HG03571 (cell line): ENCODE measurements around the gene KCNA2.

Source experiments
- ATAC-seq: cut with Tn5 transposase; IDR thresholded peaks from one replicate; pipeline ENCODE4 v1.9.1; 2021; ENCODE audit not compliant: unreplicated experiment

Gene KCNA2

DNA sequence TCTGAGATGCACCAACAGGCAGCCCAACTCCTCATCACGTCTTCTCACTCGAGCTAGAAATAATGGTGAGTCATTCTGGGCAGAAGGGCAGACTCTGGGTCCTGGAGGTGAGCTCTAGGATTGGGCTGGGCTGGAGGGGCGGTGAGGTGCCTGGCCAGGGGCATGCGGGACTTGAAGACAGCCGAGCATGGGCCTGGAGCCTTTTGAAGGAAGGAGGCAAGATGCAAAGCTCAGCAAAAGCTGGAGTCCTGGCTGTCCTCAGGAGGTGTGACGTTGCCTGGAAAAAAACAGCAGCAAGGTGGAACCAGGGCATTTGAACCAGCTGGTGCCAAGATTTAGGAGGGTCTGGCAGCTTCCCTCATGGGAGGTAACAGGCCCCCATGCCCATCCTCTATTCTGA lies 712 bp downstream of the KCNA2 start:
- no peak for ATAC-seq

DNA sequence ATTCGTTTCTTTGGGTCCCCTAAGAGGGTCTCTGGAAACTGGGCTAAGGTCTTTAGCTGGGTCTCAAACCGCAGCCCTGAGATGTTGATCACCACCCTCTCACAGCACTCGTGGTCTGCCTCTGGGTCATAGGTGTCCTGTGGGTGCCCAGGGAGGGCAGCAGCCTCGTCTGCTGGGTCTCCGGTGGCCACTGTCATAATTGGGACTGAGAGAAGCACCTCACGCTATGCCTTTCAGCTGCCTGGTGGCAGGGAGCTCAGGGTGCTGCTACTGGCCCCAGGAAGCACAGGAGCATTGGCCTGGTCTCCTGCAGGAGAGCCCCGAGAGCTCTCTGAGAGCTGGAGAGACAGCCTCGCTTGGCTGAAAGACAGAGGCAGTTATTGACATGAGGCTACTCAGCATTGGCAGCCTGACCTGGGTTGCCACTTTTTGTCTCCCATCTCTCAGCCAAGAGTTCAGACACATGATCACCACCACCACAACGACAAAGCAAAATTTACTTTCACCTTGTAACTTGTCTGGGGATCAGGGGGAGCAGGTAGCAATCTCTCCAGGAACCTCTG lies 1.5 kb downstream of the KCNA2 start:
- ATAC-seq: no peak

DNA sequence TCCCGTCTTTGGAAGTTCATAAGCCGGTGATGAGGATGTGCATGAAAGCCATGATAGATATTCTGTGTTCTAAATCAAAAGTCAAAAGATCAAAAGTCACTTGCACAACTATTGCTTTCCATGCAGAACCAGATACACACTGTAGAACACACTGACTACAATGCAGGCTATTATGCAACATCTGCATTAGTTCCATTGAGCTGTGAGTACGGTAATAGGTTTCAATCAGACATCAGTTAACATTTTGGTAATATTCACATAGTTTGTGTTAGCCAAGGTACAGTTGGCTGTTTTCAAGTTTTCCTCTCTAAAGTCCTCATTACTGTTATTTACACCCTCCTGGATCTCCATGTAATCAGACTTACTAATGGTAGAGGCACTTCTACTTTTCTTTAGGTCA lies 3.1 kb downstream of the KCNA2 start:
- no peak for ATAC-seq

- ATAC-seq: no peak
These were observed 3.7 kb downstream of the KCNA2 start for GRCh38 chr1:110602466-110602865.

GRCh38 chr1:110601332-110601731 lies 4.8 kb downstream of the KCNA2 start:
- ATAC-seq: no peak

- ATAC-seq: no peak
These were observed 5.4 kb downstream of the KCNA2 start for GRCh38 chr1:110600716-110601115.

DNA sequence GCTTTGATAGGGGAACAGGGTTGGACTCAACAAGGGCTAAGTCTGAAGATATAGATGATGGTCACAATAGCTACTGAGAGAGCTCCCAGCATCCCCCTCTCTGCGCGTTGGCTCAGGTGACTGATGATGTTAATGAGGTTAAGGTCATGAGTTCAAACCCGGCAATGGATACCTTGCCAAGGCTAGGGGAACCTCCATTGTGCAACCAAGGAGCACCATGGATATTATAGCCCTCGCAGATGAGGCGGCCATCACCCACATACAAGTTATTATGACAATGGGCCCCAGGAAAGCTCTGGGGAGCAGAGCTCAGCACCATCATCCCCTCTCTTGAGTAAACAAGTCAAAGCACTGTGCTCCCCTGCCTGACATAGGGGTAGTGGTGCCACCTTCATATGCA lies 8.2 kb downstream of the KCNA2 start:
- ATAC-seq: no peak

DNA sequence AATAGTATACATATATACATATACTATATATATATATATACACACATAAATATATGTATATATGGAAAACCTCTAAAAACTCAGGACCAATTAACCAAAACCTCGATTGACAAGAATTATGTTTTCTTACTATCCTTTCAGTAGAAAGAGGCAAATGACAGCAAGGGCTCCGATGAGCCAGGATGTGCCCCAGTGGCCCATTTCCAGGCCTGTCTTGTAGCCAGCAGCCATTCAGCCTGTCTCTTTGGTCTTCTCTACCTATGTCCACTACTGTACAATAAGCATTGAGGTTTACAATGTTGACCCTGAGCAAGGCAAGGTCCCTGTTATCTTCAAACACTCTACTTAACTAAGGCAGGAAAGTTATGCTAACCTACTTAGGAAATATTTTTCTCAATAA lies 9.8 kb downstream of the KCNA2 start:
- no peak for ATAC-seq

GRCh38 chr1:110595353-110595710 lies 10.8 kb downstream of the KCNA2 start:
- ATAC-seq: no peak

DNA sequence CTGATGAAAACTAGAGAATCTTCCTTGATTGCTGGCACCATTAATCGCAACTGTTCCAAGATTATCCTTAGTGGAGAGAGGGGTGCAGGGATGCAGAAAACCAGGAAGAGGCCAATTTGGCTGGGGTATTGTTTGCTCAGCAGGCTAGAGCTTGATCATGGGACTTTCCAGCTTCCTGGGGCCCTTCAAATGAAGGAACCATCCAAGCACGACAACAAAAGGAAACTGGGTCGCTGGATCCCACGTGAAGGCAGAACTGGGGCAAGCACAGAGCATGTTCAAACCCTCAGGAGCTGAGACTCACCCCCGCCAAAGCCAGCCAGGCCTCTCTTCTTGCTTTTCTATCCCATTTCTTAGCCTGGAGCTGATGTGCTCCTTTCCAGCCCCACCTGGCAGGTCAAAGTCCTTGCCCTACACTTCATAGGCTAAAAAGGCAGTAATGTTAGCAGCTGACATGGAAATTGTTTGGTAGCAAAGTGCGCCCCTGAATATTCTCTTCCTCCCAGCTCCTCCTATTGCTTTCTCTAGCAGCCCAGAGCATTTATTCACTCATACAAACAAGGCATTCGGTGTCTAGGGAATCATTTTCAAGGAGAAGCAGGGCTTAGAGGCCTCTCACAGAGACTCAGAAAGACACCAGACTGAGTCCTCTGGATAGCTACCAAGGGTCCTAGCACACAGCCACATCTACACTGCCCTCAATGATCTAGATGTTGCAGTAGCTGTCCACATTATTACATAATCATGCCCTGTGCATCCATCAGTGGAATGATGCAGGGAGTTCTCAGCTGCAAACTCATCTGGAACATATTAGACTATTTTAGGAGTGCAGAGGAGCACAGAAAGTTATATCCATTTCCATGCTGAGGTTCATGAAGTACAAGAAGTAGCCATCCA lies 11.5 kb downstream of the KCNA2 start:
- no peak for ATAC-seq

GRCh38 chr1:110593902-110594301 lies 12.3 kb downstream of the KCNA2 start:
- no peak for ATAC-seq

- ATAC-seq: no peak
These were observed 14.2 kb downstream of the KCNA2 start for GRCh38 chr1:110591956-110592355.

GRCh38 chr1:110588991-110589390 lies 17.2 kb downstream of the KCNA2 start:
- ATAC-seq: no peak

DNA sequence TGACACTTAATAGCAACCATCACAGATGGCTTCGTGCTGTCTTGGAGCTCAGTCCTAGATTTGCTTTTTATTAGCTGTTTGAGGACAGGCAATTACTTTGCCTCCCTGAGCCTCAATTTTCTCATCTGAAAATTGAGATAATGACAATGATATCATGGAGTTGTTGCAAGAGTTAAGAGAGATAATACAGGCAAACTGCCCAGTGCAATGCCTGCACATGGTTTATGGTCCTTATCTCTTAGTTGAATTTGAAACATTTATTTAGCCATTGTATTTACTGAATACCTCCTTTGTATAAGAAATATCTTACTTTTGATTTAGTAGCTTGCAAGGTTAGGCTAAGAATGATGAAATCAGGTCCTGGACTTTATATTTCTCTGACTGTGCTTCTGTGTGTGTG lies 17.7 kb downstream of the KCNA2 start:
- no peak for ATAC-seq

DNA sequence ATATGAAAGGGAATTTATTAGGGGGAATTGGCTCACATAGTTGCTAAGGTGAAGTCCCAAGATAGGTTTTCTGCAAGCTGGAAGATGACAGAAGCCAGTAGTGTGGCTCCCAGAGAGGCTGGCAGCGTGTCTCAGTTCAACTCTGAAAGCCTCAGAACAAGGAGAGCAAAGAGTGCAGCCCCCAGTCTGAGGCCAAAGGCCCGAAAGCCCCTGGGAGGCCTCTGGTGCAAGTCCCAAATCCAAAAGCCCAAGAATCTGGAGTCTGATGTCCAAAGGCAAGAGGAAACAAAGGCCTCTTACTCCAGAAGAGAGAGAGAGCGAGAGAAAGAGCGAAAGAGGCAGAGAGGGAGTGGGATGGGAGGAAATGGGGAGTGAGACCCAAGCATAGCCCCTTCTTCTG lies 18.3 kb downstream of the KCNA2 start:
- ATAC-seq: no peak

- no peak for ATAC-seq
These were observed 20.7 kb downstream of the KCNA2 start for GRCh38 chr1:110585481-110585880.

GRCh38 chr1:110584045-110584444 lies 22.1 kb downstream of the KCNA2 start:
- no peak for ATAC-seq

GRCh38 chr1:110583505-110583904 lies 22.7 kb downstream of the KCNA2 start:
- no peak for ATAC-seq

DNA sequence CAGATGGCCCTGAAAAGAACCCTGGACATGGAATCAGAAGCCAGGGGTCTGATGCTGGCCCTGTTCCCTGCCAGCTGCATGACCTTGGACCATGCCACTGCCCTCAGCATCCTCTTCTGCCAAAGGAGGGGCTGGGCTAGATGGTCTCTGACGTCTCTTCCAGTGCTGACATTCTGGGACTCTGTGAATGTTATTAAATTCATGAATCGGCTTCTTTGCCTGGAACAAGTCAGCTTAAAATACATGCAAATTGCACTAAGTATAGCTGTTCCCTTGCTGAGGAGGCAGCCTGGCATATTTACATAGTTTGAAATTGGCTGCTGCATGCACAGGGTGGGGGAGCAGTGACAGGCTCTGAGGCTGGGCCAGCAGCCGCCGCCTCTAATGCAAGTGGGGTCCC lies 23.8 kb downstream of the KCNA2 start:
- ATAC-seq: no peak

DNA sequence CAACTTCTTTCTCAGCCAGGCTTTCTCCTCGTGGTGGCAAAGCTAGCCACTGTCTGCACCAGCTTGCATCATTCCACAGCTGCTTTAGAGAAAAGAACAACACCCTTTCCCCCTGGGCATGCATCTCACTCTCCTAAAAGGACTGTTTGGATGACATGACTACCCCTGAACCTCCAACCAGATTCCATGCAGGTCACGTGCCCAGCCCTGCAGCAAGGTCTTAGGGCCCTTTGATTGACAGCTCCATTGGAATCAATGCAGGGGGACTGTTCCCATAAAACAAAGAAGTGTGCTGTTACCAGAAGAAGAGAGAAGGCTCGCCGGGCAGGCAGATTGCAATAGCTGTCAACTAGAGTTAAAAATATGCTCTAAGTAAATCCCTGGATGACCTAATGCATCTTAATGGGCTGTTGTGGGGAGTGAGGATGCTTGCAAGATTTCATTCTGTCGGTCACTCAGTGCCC lies 24.4 kb downstream of the KCNA2 start:
- no peak for ATAC-seq

DNA sequence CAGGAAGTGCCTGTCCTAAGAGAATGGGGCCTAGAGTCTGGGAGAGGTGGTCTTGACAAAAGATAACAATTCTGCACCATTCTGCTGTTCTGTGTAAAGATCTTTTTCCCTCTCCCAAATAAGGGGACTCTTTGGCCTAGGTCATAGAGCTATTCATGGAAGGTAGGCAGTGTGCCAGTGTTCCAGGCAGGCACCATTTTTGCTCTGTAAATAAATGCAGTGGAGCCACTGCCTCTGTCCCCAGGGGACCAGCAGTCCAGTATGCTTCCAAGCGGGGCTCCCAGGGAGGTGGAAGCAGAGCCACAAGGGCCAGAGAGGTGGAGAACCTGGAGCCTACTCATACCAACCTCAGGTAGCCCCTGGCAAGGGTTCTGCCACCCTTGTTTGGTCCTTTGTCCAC lies 25.9 kb downstream of the KCNA2 start:
- ATAC-seq: no peak

GRCh38 chr1:110579460-110579859 lies 26.7 kb downstream of the KCNA2 start:
- ATAC-seq: no peak

GRCh38 chr1:110576441-110576840 lies 29.7 kb downstream of the KCNA2 start:
- no peak for ATAC-seq
